Memory B cell (primary cell): ENCODE results near the gene PXYLP1.

Experiments used
- ATAC-seq: fragments of 150-1000 bp; cut with Tn5 transposase; 2 replicates; pipeline ENCODE4 v1.10.0; 2021; ENCODE audit warnings: low read depth, mild to moderate bottlenecking, moderate library complexity
- DNase-seq, 2 donors: peaks; one replicate each; pipeline ENCODE4 v3.0.0; 2022; ENCODE audit warnings: low spot score in 2 of 2
- H3K27ac Mint-ChIP-seq: one replicate; pipeline ENCODE4 v1.8.0; 2022; ENCODE audit warnings: mild to moderate bottlenecking, moderate library complexity, mixed read lengths
- H3K27me3 Mint-ChIP-seq: one replicate; pipeline ENCODE4 v1.8.0; 2022; ENCODE audit warnings: mixed read lengths
- H3K36me3 Mint-ChIP-seq: one replicate; pipeline ENCODE4 v1.8.0; 2022; ENCODE audit warnings: mild to moderate bottlenecking, mixed read lengths
- H3K4me1 Mint-ChIP-seq: one replicate; pipeline ENCODE4 v1.8.0; 2022; ENCODE audit warnings: mixed read lengths
- H3K4me3 Mint-ChIP-seq: one replicate; pipeline ENCODE4 v1.8.0; 2022; ENCODE audit warnings: mild to moderate bottlenecking, moderate library complexity, mixed read lengths
- H3K9me3 Mint-ChIP-seq: one replicate; pipeline ENCODE4 v1.8.0; 2022; ENCODE audit warnings: mixed read lengths

The PXYLP1 gene

GRCh38 chr3:141266186-141266585 lies 34.6 kb downstream of the PXYLP1 start:
- Mint-ChIP-seq H3K27me3 (no peaks in the 10 kb centered on the region), H3K4me3 (peak overlapping the region; percentile 36), H3K9me3 (no peaks in the 10 kb centered on the region), H3K27ac (no peak overlapping the region), H3K36me3 (peaks cover 2% of the 10 kb centered on the region), H3K4me1 (peaks cover 9% of the 10 kb centered on the region)
- no peak for DNase-seq
- no peak for ATAC-seq

- Mint-ChIP-seq H3K36me3 (peaks cover 2% of the 10 kb centered on the region), H3K27me3 (no peaks in the 10 kb centered on the region), H3K9me3 (no peaks in the 10 kb centered on the region), H3K27ac (peak overlapping the region; percentile 71), H3K4me1 (peaks cover 9% of the 10 kb centered on the region), H3K4me3 (peak overlapping the region; percentile 85)
- ATAC-seq (peak; percentile 77), DNase-seq (peak in 1 of 2 donors; percentile 29)
Measured at GRCh38 chr3:141266797-141267555, 35.4 kb downstream of the PXYLP1 start.

GRCh38 chr3:141267629-141268028 lies 36.0 kb downstream of the PXYLP1 start:
- no peak for ATAC-seq

GRCh38 chr3:141268306-141268705 lies 36.7 kb downstream of the PXYLP1 start:
- Mint-ChIP-seq H3K9me3 (no peaks in the 10 kb centered on the region), H3K4me1 (peaks cover 9% of the 10 kb centered on the region), H3K27me3 (no peaks in the 10 kb centered on the region), H3K4me3 (no peak overlapping the region), H3K27ac (peak overlapping the region; percentile 71), H3K36me3 (peaks cover 2% of the 10 kb centered on the region)
- ATAC-seq (no peak), DNase-seq (no peak)

More at GRCh38 chr3:141267629-141268028, 36.0 kb downstream of the PXYLP1 start:
- H3K9me3 Mint-ChIP-seq, result no peaks in the 10 kb centered on the region
- DNase-seq, result no peak
- H3K4me1 Mint-ChIP-seq, result peaks cover 9% of the 10 kb centered on the region
- peak overlapping the region; percentile 85 for H3K4me3 Mint-ChIP-seq
- H3K27ac Mint-ChIP-seq, result peak overlapping the region; percentile 71
- no peaks in the 10 kb centered on the region for H3K27me3 Mint-ChIP-seq
- H3K36me3 Mint-ChIP-seq, result peaks cover 2% of the 10 kb centered on the region

GRCh38 chr3:141268791-141269190 lies 37.2 kb downstream of the PXYLP1 start:
- Mint-ChIP-seq H3K27me3 (no peaks in the 10 kb centered on the region), H3K27ac (no peak overlapping the region), H3K9me3 (no peaks in the 10 kb centered on the region), H3K36me3 (peaks cover 2% of the 10 kb centered on the region), H3K4me1 (peaks cover 9% of the 10 kb centered on the region), H3K4me3 (no peak overlapping the region)
- DNase-seq (no peak), ATAC-seq (no peak)

GRCh38 chr3:141269961-141270360 lies 38.3 kb downstream of the PXYLP1 start:
- Mint-ChIP-seq H3K9me3 (no peaks in the 10 kb centered on the region), H3K36me3 (peaks cover 2% of the 10 kb centered on the region), H3K27ac (no peak overlapping the region), H3K4me1 (peaks cover 9% of the 10 kb centered on the region), H3K27me3 (no peaks in the 10 kb centered on the region), H3K4me3 (no peak overlapping the region)
- ATAC-seq, result no peak
- no peak for DNase-seq

GRCh38 chr3:141271279-141272030 lies 39.8 kb downstream of the PXYLP1 start:
- peaks cover 2% of the 10 kb centered on the region for H3K36me3 Mint-ChIP-seq
- H3K27me3 Mint-ChIP-seq, result no peaks in the 10 kb centered on the region
- no peak overlapping the region for H3K27ac Mint-ChIP-seq
- H3K4me1 Mint-ChIP-seq, result peaks cover 9% of the 10 kb centered on the region
- H3K4me3 Mint-ChIP-seq, result no peak overlapping the region
- DNase-seq (no peak), ATAC-seq (no peak)
- no peaks in the 10 kb centered on the region for H3K9me3 Mint-ChIP-seq

GRCh38 chr3:141272906-141273662 lies 41.5 kb downstream of the PXYLP1 start:
- Mint-ChIP-seq H3K4me3 (no peak overlapping the region), H3K27ac (no peak overlapping the region), H3K9me3 (no peaks in the 10 kb centered on the region), H3K36me3 (peaks cover 2% of the 10 kb centered on the region), H3K27me3 (no peaks in the 10 kb centered on the region), H3K4me1 (no peaks in the 10 kb centered on the region)
- DNase-seq (no peak), ATAC-seq (no peak)

- Mint-ChIP-seq H3K36me3 (peaks cover 2% of the 10 kb centered on the region), H3K27me3 (no peaks in the 10 kb centered on the region), H3K4me3 (no peak overlapping the region), H3K4me1 (no peaks in the 10 kb centered on the region), H3K27ac (no peak overlapping the region), H3K9me3 (no peaks in the 10 kb centered on the region)
- ATAC-seq (no peak), DNase-seq (no peak)
Measured at GRCh38 chr3:141273700-141274410, 42.2 kb downstream of the PXYLP1 start.

GRCh38 chr3:141274411-141275031 lies 42.9 kb downstream of the PXYLP1 start:
- H3K27ac Mint-ChIP-seq, result no peak overlapping the region
- H3K4me3 Mint-ChIP-seq, result no peak overlapping the region
- H3K4me1 Mint-ChIP-seq, result peaks cover 3% of the 10 kb centered on the region
- DNase-seq, result no peak
- ATAC-seq, result no peak
- peaks cover 2% of the 10 kb centered on the region for H3K36me3 Mint-ChIP-seq
- no peaks in the 10 kb centered on the region for H3K9me3 Mint-ChIP-seq
- H3K27me3 Mint-ChIP-seq, result no peaks in the 10 kb centered on the region

- no peak for ATAC-seq
- H3K9me3 Mint-ChIP-seq, result no peaks in the 10 kb centered on the region
- H3K4me1 Mint-ChIP-seq, result peaks cover 3% of the 10 kb centered on the region
- no peaks in the 10 kb centered on the region for H3K36me3 Mint-ChIP-seq
- no peak overlapping the region for H3K27ac Mint-ChIP-seq
- H3K27me3 Mint-ChIP-seq, result no peaks in the 10 kb centered on the region
- no peak for DNase-seq
- no peak overlapping the region for H3K4me3 Mint-ChIP-seq
Measured at GRCh38 chr3:141275032-141275422, 43.4 kb downstream of the PXYLP1 start.

- ATAC-seq, result no peak
- Mint-ChIP-seq H3K27ac (no peak overlapping the region), H3K27me3 (no peaks in the 10 kb centered on the region), H3K4me3 (no peak overlapping the region), H3K36me3 (no peaks in the 10 kb centered on the region), H3K9me3 (no peaks in the 10 kb centered on the region), H3K4me1 (peaks cover 3% of the 10 kb centered on the region)
- DNase-seq, result no peak
Measured at GRCh38 chr3:141275511-141275910, 43.9 kb downstream of the PXYLP1 start.

GRCh38 chr3:141275973-141276372 lies 44.3 kb downstream of the PXYLP1 start:
- no peaks in the 10 kb centered on the region for H3K27me3 Mint-ChIP-seq
- no peaks in the 10 kb centered on the region for H3K36me3 Mint-ChIP-seq
- DNase-seq, result no peak
- H3K4me3 Mint-ChIP-seq, result no peak overlapping the region
- H3K4me1 Mint-ChIP-seq, result peaks cover 3% of the 10 kb centered on the region
- no peaks in the 10 kb centered on the region for H3K9me3 Mint-ChIP-seq
- ATAC-seq, result no peak
- no peak overlapping the region for H3K27ac Mint-ChIP-seq
